Activated CD4-positive, alpha-beta T cell treated with anti-CD3 and anti-CD28 coated beads, Interleukin-2, Interleukin-4, amounts not matched to agents 100 ng/mL and 50 ng/mL, durations not matched to agents 16 hours and 8 hours (primary cell): ENCODE data around the gene BRSK2.

ENCODE experiments used
- DNase-seq: peaks from one replicate; pipeline ENCODE4 v3.0.0-alpha.2; 2020; ENCODE audit warnings: low spot score

Gene BRSK2

GRCh38 chr11:1397146-1397861 is 7.6 kb downstream of the BRSK2 start:
- DNase-seq = no peak

- DNase-seq = no peak
Observed at GRCh38 chr11:1397862-1398527, 8.3 kb downstream of the BRSK2 start.

GRCh38 chr11:1398528-1399235 is 8.9 kb downstream of the BRSK2 start:
- DNase-seq = no peak

GRCh38 chr11:1399386-1400316 is 9.9 kb downstream of the BRSK2 start:
- DNase-seq = no peak

- DNase-seq = no peak
Observed at GRCh38 chr11:1400317-1401170, 10.8 kb downstream of the BRSK2 start.

GRCh38 chr11:1401171-1401445 is 11.4 kb downstream of the BRSK2 start:
- no peak for DNase-seq

- DNase-seq = peak; percentile 35
Observed at GRCh38 chr11:1401656-1402221, 12.0 kb downstream of the BRSK2 start.

- no peak for DNase-seq
Observed at GRCh38 chr11:1402355-1403077, 12.8 kb downstream of the BRSK2 start.

- DNase-seq = no peak
Observed at GRCh38 chr11:1403078-1403620, 13.4 kb downstream of the BRSK2 start.

GRCh38 chr11:1403721-1404460 is 14.2 kb downstream of the BRSK2 start:
- DNase-seq = no peak

- no peak for DNase-seq
Observed at GRCh38 chr11:1404461-1405185, 14.9 kb downstream of the BRSK2 start.

GRCh38 chr11:1405186-1406020 is 15.7 kb downstream of the BRSK2 start:
- no peak for DNase-seq

- no peak for DNase-seq
Observed at GRCh38 chr11:1406571-1407485, 17.1 kb downstream of the BRSK2 start.

GRCh38 chr11:1407668-1408067 is 17.9 kb downstream of the BRSK2 start:
- DNase-seq = no peak

GRCh38 chr11:1408346-1408745 is 18.6 kb downstream of the BRSK2 start:
- DNase-seq = no peak

- no peak for DNase-seq
Observed at GRCh38 chr11:1409108-1409851, 19.5 kb downstream of the BRSK2 start.
